HUES6 (cell line): ENCODE data around the gene C1QTNF8.
"Not testable (repeated sequence)": the region's sequence is repeated elsewhere in the genome, so short reads cannot be mapped to it uniquely, and the experiment has no call there.

Experiments
- H3K27ac ChIP-seq: 2 replicates; pipeline ENCODE4 v1.7.0; 2013; ENCODE audit warnings: low read depth, mild to moderate bottlenecking, low read length, inconsistent platforms
- H3K27me3 ChIP-seq: 2 replicates; pipeline ENCODE4 v1.6.1; 2013; ENCODE audit warnings: low read length; ENCODE audit not compliant: control insufficient read depth, insufficient read depth
- H3K36me3 ChIP-seq: 2 replicates; pipeline ENCODE4 v1.6.1; 2013; ENCODE audit warnings: low read length; ENCODE audit not compliant: control insufficient read depth, insufficient read depth
- H3K4me1 ChIP-seq: 2 replicates; pipeline ENCODE4 v1.6.1; 2013; ENCODE audit warnings: low read length; ENCODE audit not compliant: control insufficient read depth, insufficient read depth
- H3K4me3 ChIP-seq: 2 replicates; pipeline ENCODE4 v1.5.1; 2013; ENCODE audit warnings: low read depth, low read length
- H3K9ac ChIP-seq: one replicate; pipeline ENCODE4 v1.6.1; 2013; ENCODE audit warnings: mild to moderate bottlenecking, low read length
- H3K9me3 ChIP-seq: 2 replicates; pipeline ENCODE4 v1.6.1; 2013; ENCODE audit warnings: low read depth, low read length; ENCODE audit not compliant: control insufficient read depth, insufficient read depth

Gene C1QTNF8

GRCh38 chr16:1090620-1091587, 5.1 kb downstream of the C1QTNF8 start:
- H3K27me3 ChIP-seq, result no peaks in the 10 kb centered on the region; the same call in 1 of the 2 replicates
- H3K27ac ChIP-seq, result no peak overlapping the region
- peaks cover 7% of the 10 kb centered on the region for H3K4me1 ChIP-seq
- H3K36me3 ChIP-seq, result no peaks in the 10 kb centered on the region
- no peak overlapping the region for H3K9ac ChIP-seq
- H3K4me3 ChIP-seq, result no peak overlapping the region
- peaks cover 2% of the 10 kb centered on the region; the same call in 1 of the 2 replicates for H3K9me3 ChIP-seq

- peaks cover 7% of the 10 kb centered on the region for H3K4me1 ChIP-seq
- no peaks in the 10 kb centered on the region; the same call in 1 of the 2 replicates for H3K27me3 ChIP-seq
- no peak overlapping the region for H3K9ac ChIP-seq
- H3K9me3 ChIP-seq, result peaks cover 11% of the 10 kb centered on the region
- H3K4me3 ChIP-seq, result no peak overlapping the region
- H3K27ac ChIP-seq, result no peak overlapping the region
- no peaks in the 10 kb centered on the region for H3K36me3 ChIP-seq
Observed at GRCh38 chr16:1089822-1090619, 6.0 kb downstream of the C1QTNF8 start.

GRCh38 chr16:1089439-1089821, 6.6 kb downstream of the C1QTNF8 start:
- peaks cover 7% of the 10 kb centered on the region for H3K4me1 ChIP-seq
- no peaks in the 10 kb centered on the region for H3K36me3 ChIP-seq
- H3K4me3 ChIP-seq, result no peak overlapping the region
- no peak overlapping the region for H3K27ac ChIP-seq
- no peak overlapping the region for H3K9ac ChIP-seq
- H3K27me3 ChIP-seq, result no peaks in the 10 kb centered on the region; the same call in 1 of the 2 replicates
- peaks cover 17% of the 10 kb centered on the region for H3K9me3 ChIP-seq

- H3K27ac ChIP-seq, result no peak overlapping the region
- peaks cover 17% of the 10 kb centered on the region for H3K9me3 ChIP-seq
- H3K36me3 ChIP-seq, result no peaks in the 10 kb centered on the region
- no peaks in the 10 kb centered on the region; the same call in 1 of the 2 replicates for H3K27me3 ChIP-seq
- peaks cover 7% of the 10 kb centered on the region for H3K4me1 ChIP-seq
- H3K9ac ChIP-seq, result no peak overlapping the region
- no peak overlapping the region for H3K4me3 ChIP-seq
Observed at GRCh38 chr16:1088295-1089170, 7.5 kb downstream of the C1QTNF8 start.

GRCh38 chr16:1086443-1086842, 9.6 kb downstream of the C1QTNF8 start:
- not testable (repeated sequence) for H3K9ac ChIP-seq, H3K27me3 ChIP-seq, H3K27ac ChIP-seq, H3K4me3 ChIP-seq, H3K36me3 ChIP-seq
- peaks cover 17% of the 10 kb centered on the region for H3K9me3 ChIP-seq
- peaks cover 21% of the 10 kb centered on the region for H3K4me1 ChIP-seq

GRCh38 chr16:1084971-1085370, 11.1 kb downstream of the C1QTNF8 start:
- Histone ChIP-seq H3K36me3 (no peaks in the 10 kb centered on the region), H3K27me3 (peaks cover 8% of the 10 kb centered on the region; the same call in 1 of the 2 replicates), H3K9me3 (peaks cover 17% of the 10 kb centered on the region), H3K27ac (no peak overlapping the region), H3K4me3 (no peak overlapping the region), H3K9ac (no peak overlapping the region), H3K4me1 (peaks cover 26% of the 10 kb centered on the region)

- Histone ChIP-seq H3K9ac (no peak overlapping the region), H3K36me3 (no peaks in the 10 kb centered on the region), H3K9me3 (peaks cover 17% of the 10 kb centered on the region), H3K27me3 (peaks cover 8% of the 10 kb centered on the region; the same call in 1 of the 2 replicates), H3K27ac (no peak overlapping the region), H3K4me3 (no peak overlapping the region), H3K4me1 (peaks cover 23% of the 10 kb centered on the region)
Observed at GRCh38 chr16:1082952-1083675, 12.9 kb downstream of the C1QTNF8 start.

GRCh38 chr16:1082266-1082951, 13.6 kb downstream of the C1QTNF8 start:
- Histone ChIP-seq H3K27ac (no peak overlapping the region), H3K4me1 (peaks cover 23% of the 10 kb centered on the region), H3K36me3 (no peaks in the 10 kb centered on the region), H3K9ac (no peak overlapping the region), H3K4me3 (no peak overlapping the region), H3K9me3 (peaks cover 17% of the 10 kb centered on the region), H3K27me3 (peaks cover 8% of the 10 kb centered on the region; the same call in 1 of the 2 replicates)

GRCh38 chr16:1081734-1082265, 14.2 kb downstream of the C1QTNF8 start:
- Histone ChIP-seq H3K4me3 (no peak overlapping the region), H3K27me3 (peaks cover 8% of the 10 kb centered on the region; the same call in 1 of the 2 replicates), H3K36me3 (no peaks in the 10 kb centered on the region), H3K9me3 (peaks cover 17% of the 10 kb centered on the region), H3K4me1 (peaks cover 27% of the 10 kb centered on the region), H3K9ac (no peak overlapping the region), H3K27ac (no peak overlapping the region)
